NCI-H2171 (cell line): ENCODE measurements around the gene LMAN2.
"Not testable (repeated sequence)": the region's sequence is repeated elsewhere in the genome, so short reads cannot be mapped to it uniquely, and the experiment has no call there.

Experiments used
- DNase-seq: peaks from one replicate; lab custom pipeline; 2025; lab: John Stamatoyannopoulos, UW

LMAN2 gene

GRCh38 chr5:177378884-177379883, 27.7 kb upstream of the LMAN2 start:
- no peak for DNase-seq

- no peak for DNase-seq
Measured at GRCh38 chr5:177377851-177378776, 26.6 kb upstream of the LMAN2 start.

- no peak for DNase-seq
Measured at GRCh38 chr5:177376107-177376506, 24.6 kb upstream of the LMAN2 start.

GRCh38 chr5:177375516-177375915, 24.0 kb upstream of the LMAN2 start:
- not testable (repeated sequence) for DNase-seq

GRCh38 chr5:177374211-177374610, 22.7 kb upstream of the LMAN2 start:
- no peak for DNase-seq

GRCh38 chr5:177373806-177374205, 22.3 kb upstream of the LMAN2 start:
- no peak for DNase-seq

- DNase-seq = no peak
Measured at GRCh38 chr5:177372910-177373309, 21.4 kb upstream of the LMAN2 start.

GRCh38 chr5:177372034-177372896, 20.8 kb upstream of the LMAN2 start:
- no peak for DNase-seq

- DNase-seq = no peak
Measured at GRCh38 chr5:177371120-177372033, 19.9 kb upstream of the LMAN2 start.

- peak; percentile 22 for DNase-seq
Measured at GRCh38 chr5:177370488-177371119, 19.1 kb upstream of the LMAN2 start.

- DNase-seq = no peak
Measured at GRCh38 chr5:177369645-177370440, 18.4 kb upstream of the LMAN2 start.

GRCh38 chr5:177368869-177369644, 17.6 kb upstream of the LMAN2 start:
- no peak for DNase-seq

GRCh38 chr5:177367981-177368868, 16.8 kb upstream of the LMAN2 start:
- no peak for DNase-seq

GRCh38 chr5:177367323-177367848, 15.9 kb upstream of the LMAN2 start:
- DNase-seq = no peak

- no peak for DNase-seq
Measured at GRCh38 chr5:177366528-177367322, 15.3 kb upstream of the LMAN2 start.

GRCh38 chr5:177365845-177366527, 14.5 kb upstream of the LMAN2 start:
- DNase-seq = no peak
